Neural progenitor cell (in vitro differentiated cells): Measurements from ENCODE around the gene RLN2. TPM values are rescaled to one million over a fixed set of nuclear protein-coding genes. Genes with fewer than 3 reads are reported as not detected.
A peak's percentile ranks its signal among the peaks of the same experiment; 100 is the strongest.

Experiments used
- DNase-seq: peaks from one replicate; pipeline ENCODE4 v3.0.0-alpha.2; 2016; ENCODE audit warnings: low spot score
- H2AFZ ChIP-seq: fragments of 200-600 bp; sonication (generic); replicated peaks from 2 replicates; pipeline ENCODE4 v1.6.1; 2016; ENCODE audit warnings: antibody characterized with exemption
- H3F3A ChIP-seq: fragments of 200-600 bp; sonication (generic); 2 replicates; pipeline ENCODE4 v1.6.1; 2016; ENCODE audit warnings: antibody characterized with exemption, low read depth
- H3K27ac ChIP-seq: fragments of 200-600 bp; sonication (generic); 2 replicates; pipeline ENCODE4 v1.5.1; 2016; ENCODE audit warnings: mild to moderate bottlenecking
- H3K27me3 ChIP-seq: fragments of 200-600 bp; sonication (generic); 2 replicates; pipeline ENCODE4 v1.6.1; 2016; ENCODE audit warnings: mild to moderate bottlenecking, moderate library complexity
- H3K36me3 ChIP-seq: fragments of 200-600 bp; sonication (generic); 2 replicates; pipeline ENCODE4 v1.5.1; 2016
- H3K4me1 ChIP-seq: fragments of 200-600 bp; sonication (generic); 2 replicates; pipeline ENCODE4 v1.6.1; 2016; ENCODE audit warnings: mixed run types
- H3K4me2 ChIP-seq: fragments of 200-600 bp; sonication (generic); 2 replicates; pipeline ENCODE4 v1.6.1; 2016
- H3K4me3 ChIP-seq: fragments of 200-600 bp; sonication (generic); 2 replicates; pipeline ENCODE4 v1.5.1; 2016
- H3K79me2 ChIP-seq: fragments of 200-600 bp; sonication (generic); 2 replicates; pipeline ENCODE4 v1.6.1; 2016; ENCODE audit warnings: low read depth
- H3K9ac ChIP-seq: fragments of 200-600 bp; sonication (generic); 2 replicates; pipeline ENCODE4 v1.6.1; 2016
- H3K9me3 ChIP-seq: fragments of 200-600 bp; sonication (generic); 2 replicates; pipeline ENCODE4 v1.5.1; 2016; ENCODE audit warnings: low read depth
- H4K20me1 ChIP-seq: fragments of 200-600 bp; sonication (generic); 2 replicates; pipeline ENCODE4 v1.6.1; 2016; ENCODE audit warnings: low read depth
- H3K27ac Mint-ChIP-seq: 3 replicates; pipeline ENCODE4 v1.8.0; 2021; ENCODE audit warnings: mixed read lengths
- H3K27me3 Mint-ChIP-seq: 2 replicates; pipeline ENCODE4 v1.8.0; 2022; ENCODE audit warnings: low read depth, mild to moderate bottlenecking, inconsistent platforms, moderate library complexity, mixed read lengths; ENCODE audit not compliant: insufficient read depth
- H3K36me3 Mint-ChIP-seq: 3 replicates; pipeline ENCODE4 v1.8.0; 2021; ENCODE audit warnings: mixed read lengths
- H3K4me1 Mint-ChIP-seq: 3 replicates; pipeline ENCODE4 v1.8.0; 2021; ENCODE audit warnings: mixed read lengths
- H3K4me3 Mint-ChIP-seq: 3 replicates; pipeline ENCODE4 v1.8.0; 2021; ENCODE audit warnings: mild to moderate bottlenecking, moderate library complexity, mixed read lengths
- H3K9me3 Mint-ChIP-seq: 3 replicates; pipeline ENCODE4 v1.8.0; 2020; ENCODE audit warnings: mixed read lengths
- EZH2 ChIP-seq: fragments of 200-600 bp; sonication (generic); IDR thresholded peaks from 2 replicates; pipeline ENCODE4 v1.6.1; 2017; ENCODE audit warnings: antibody characterized with exemption, mild to moderate bottlenecking, moderate library complexity
- EZH2phosphoT487 ChIP-seq: fragments of 200-600 bp; sonication (generic); IDR thresholded peaks from 2 replicates; pipeline ENCODE4 v1.6.1; 2017; ENCODE audit warnings: antibody characterized with exemption
- total RNA-seq: library from RNA; depleted of rRNA; stranded (reverse); fragments of >200 nt; gene quantifications from 2 replicates; pipeline ENCODE4 v1.2.3, GENCODE V29; 2015; ENCODE audit warnings: low replicate concordance
- TF ChIP-seq, protein P1 (sequence below): fragments of 200-600 bp; sonication (generic); IDR thresholded peaks from 2 replicates; pipeline ENCODE4 v1.5.1; 2017; ENCODE audit warnings: antibody characterized with exemption, mild to moderate bottlenecking

The RLN2 gene
- total RNA-seq, 1 donor from 2014 or later = 12.6 TPM

DNA sequence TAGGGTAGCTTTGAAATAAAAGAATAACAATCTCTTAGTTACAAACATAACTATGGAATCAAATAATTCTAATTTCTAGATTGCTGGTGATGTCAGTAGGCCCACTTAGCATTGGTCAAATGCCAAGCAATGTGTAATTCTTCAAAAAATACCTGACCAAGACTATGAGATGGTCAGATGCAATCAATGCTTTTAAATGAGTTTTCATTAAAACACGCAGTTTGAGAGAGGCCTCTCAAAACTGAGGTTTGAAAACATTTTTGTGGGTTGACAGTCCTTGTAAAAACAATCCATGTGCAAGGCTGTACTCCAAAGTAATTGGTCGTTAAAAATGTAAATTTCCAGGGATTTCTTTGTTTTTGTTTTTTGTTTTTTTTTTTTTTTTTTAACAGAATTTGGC lies 1.2 kb upstream of the RLN2 start:
- Histone ChIP-seq H3K4me3 (no peak overlapping the region), H3K36me3 (no peaks in the 10 kb centered on the region), H3K79me2 (no peaks in the 10 kb centered on the region), H3K9me3 (no peaks in the 10 kb centered on the region), H2AFZ (no peak overlapping the region), H3K4me2 (no peak overlapping the region), H3K27me3 (no peaks in the 10 kb centered on the region), H3K9ac (no peak overlapping the region), H4K20me1 (no peaks in the 10 kb centered on the region), H3F3A (no peaks in the 10 kb centered on the region), H3K27ac (no peak overlapping the region), H3K4me1 (no peaks in the 10 kb centered on the region)
- no peaks in the 10 kb centered on the region for H3K36me3 Mint-ChIP-seq
- TF ChIP-seq, protein P1, sequence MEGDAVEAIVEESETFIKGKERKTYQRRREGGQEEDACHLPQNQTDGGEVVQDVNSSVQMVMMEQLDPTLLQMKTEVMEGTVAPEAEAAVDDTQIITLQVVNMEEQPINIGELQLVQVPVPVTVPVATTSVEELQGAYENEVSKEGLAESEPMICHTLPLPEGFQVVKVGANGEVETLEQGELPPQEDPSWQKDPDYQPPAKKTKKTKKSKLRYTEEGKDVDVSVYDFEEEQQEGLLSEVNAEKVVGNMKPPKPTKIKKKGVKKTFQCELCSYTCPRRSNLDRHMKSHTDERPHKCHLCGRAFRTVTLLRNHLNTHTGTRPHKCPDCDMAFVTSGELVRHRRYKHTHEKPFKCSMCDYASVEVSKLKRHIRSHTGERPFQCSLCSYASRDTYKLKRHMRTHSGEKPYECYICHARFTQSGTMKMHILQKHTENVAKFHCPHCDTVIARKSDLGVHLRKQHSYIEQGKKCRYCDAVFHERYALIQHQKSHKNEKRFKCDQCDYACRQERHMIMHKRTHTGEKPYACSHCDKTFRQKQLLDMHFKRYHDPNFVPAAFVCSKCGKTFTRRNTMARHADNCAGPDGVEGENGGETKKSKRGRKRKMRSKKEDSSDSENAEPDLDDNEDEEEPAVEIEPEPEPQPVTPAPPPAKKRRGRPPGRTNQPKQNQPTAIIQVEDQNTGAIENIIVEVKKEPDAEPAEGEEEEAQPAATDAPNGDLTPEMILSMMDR = no peak
- TF ChIP-seq EZH2phosphoT487 = no peak
- no peak for TF ChIP-seq EZH2
- H3K4me1 Mint-ChIP-seq = no peaks in the 10 kb centered on the region
- no peaks in the 10 kb centered on the region for H3K27me3 Mint-ChIP-seq
- H3K9me3 Mint-ChIP-seq = no peaks in the 10 kb centered on the region
- H3K27ac Mint-ChIP-seq = no peak overlapping the region
- H3K4me3 Mint-ChIP-seq = no peak overlapping the region
- no peak for DNase-seq

DNA sequence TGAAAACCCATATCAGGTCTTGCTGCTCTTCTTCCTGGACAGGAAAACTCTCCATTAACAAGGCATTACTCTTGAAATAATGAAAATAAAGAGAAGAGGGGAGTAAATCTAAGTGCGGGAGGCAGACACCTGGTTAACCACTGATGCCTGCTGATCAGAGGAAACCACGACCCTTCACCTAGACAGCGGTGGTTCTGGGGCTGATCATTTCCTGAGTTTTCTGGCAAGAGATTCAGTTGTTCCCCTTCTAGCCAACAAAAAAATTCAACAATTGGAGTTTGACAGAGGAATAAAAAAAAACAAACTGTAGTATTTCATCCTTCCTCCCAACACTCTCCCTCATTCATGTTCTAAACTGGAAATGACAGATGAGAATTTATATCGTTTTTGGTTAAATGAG lies 3.0 kb downstream of the RLN2 start:
- no peaks in the 10 kb centered on the region for H3K9me3 ChIP-seq
- no peak for DNase-seq
- TF ChIP-seq, protein P1 = no peak
- TF ChIP-seq EZH2 = no peak
- TF ChIP-seq EZH2phosphoT487 = no peak

GRCh38 chr9:5292141-5292540 lies 12.4 kb downstream of the RLN2 start:
- no peak for TF ChIP-seq EZH2phosphoT487
- TF ChIP-seq EZH2 = no peak
- TF ChIP-seq, protein P1 = no peak
- H3K4me1 Mint-ChIP-seq = no peaks in the 10 kb centered on the region
- Histone ChIP-seq H4K20me1 (no peaks in the 10 kb centered on the region), H3K27ac (no peak overlapping the region), H3K9me3 (no peaks in the 10 kb centered on the region), H3K79me2 (no peaks in the 10 kb centered on the region), H3F3A (no peaks in the 10 kb centered on the region), H2AFZ (no peak overlapping the region), H3K36me3 (no peaks in the 10 kb centered on the region), H3K9ac (no peak overlapping the region), H3K27me3 (no peaks in the 10 kb centered on the region), H3K4me3 (no peak overlapping the region), H3K4me1 (no peaks in the 10 kb centered on the region), H3K4me2 (no peak overlapping the region)
- H3K4me3 Mint-ChIP-seq = no peak overlapping the region
- no peaks in the 10 kb centered on the region for H3K27me3 Mint-ChIP-seq
- no peak overlapping the region for H3K27ac Mint-ChIP-seq
- H3K9me3 Mint-ChIP-seq = no peaks in the 10 kb centered on the region
- H3K36me3 Mint-ChIP-seq = no peaks in the 10 kb centered on the region
- no peak for DNase-seq

More for the DNA sequence above, 3.0 kb downstream of the RLN2 start:
- no peak overlapping the region for H3K27ac ChIP-seq
- H3K36me3 ChIP-seq = no peaks in the 10 kb centered on the region
- H3K4me1 Mint-ChIP-seq = no peaks in the 10 kb centered on the region
- peaks cover 8% of the 10 kb centered on the region for H3K9me3 Mint-ChIP-seq
- no peak overlapping the region for H3K4me3 ChIP-seq
- H3K79me2 ChIP-seq = no peaks in the 10 kb centered on the region
- no peaks in the 10 kb centered on the region for H3K36me3 Mint-ChIP-seq
- no peak overlapping the region for H3K4me3 Mint-ChIP-seq
- H4K20me1 ChIP-seq = no peaks in the 10 kb centered on the region
- H3K4me1 ChIP-seq = no peaks in the 10 kb centered on the region
- H3K4me2 ChIP-seq = no peak overlapping the region
- no peaks in the 10 kb centered on the region for H3K27me3 Mint-ChIP-seq
- no peak overlapping the region for H2AFZ ChIP-seq
- peak overlapping the region; percentile 25 for H3K27ac Mint-ChIP-seq
- no peaks in the 10 kb centered on the region for H3K27me3 ChIP-seq
- H3F3A ChIP-seq = no peaks in the 10 kb centered on the region
- no peak overlapping the region for H3K9ac ChIP-seq
